WTC11 (cell line): Measurements from ENCODE around the gene ADGRL3.

ENCODE experiments used
- CREM ChIP-seq: sonication (generic); formaldehyde crosslinking; IDR thresholded peaks from 2 replicates; pipeline ENCODE4 v1.8.1; 2022; ENCODE audit warnings: mild to moderate bottlenecking, missing genetic modification reagents, moderate library complexity
- CTCF ChIP-seq: fragments of 200-600 bp; IDR thresholded peaks from 2 replicates; pipeline ENCODE4 v1.8.0; 2022; ENCODE audit warnings: antibody characterized with exemption
- ETV6 ChIP-seq: sonication (generic); formaldehyde crosslinking; IDR thresholded peaks from 2 replicates; pipeline ENCODE4 v1.8.1; 2022; ENCODE audit warnings: mild to moderate bottlenecking, missing genetic modification reagents
- FOXK1 ChIP-seq: sonication (generic); formaldehyde crosslinking; IDR thresholded peaks from 2 replicates; pipeline ENCODE4 v1.8.0; 2022; ENCODE audit warnings: mild to moderate bottlenecking, moderate library complexity, missing genetic modification reagents
- IRF2 ChIP-seq: sonication (generic); formaldehyde crosslinking; IDR thresholded peaks from 2 replicates; pipeline ENCODE4 v1.8.0; 2022; ENCODE audit warnings: low read depth, missing genetic modification reagents, borderline replicate concordance
- NFATC4 ChIP-seq: fragments of 250-450 bp; sonication (Bioruptor Pico); IDR thresholded peaks from 2 replicates; pipeline ENCODE4 v1.9.0; 2021; ENCODE audit warnings: mild to moderate bottlenecking
- NR2C2 ChIP-seq: sonication (generic); formaldehyde crosslinking; IDR thresholded peaks from 2 replicates; pipeline ENCODE4 v1.8.0; 2022; ENCODE audit warnings: mild to moderate bottlenecking, missing genetic modification reagents
- SP1 ChIP-seq: sonication (generic); formaldehyde crosslinking; conservative IDR thresholded peaks from 2 replicates; pipeline ENCODE4 v1.8.1; 2022; ENCODE audit warnings: missing genetic modification reagents
- USF2 ChIP-seq: sonication (generic); formaldehyde crosslinking; IDR thresholded peaks from 2 replicates; pipeline ENCODE4 v1.8.1; 2023; ENCODE audit warnings: mild to moderate bottlenecking, missing genetic modification reagents, moderate library complexity
- ZBTB21 ChIP-seq: sonication (generic); formaldehyde crosslinking; IDR thresholded peaks from 2 replicates; pipeline ENCODE4 v1.8.1; 2023; ENCODE audit warnings: mild to moderate bottlenecking, missing genetic modification reagents, borderline replicate concordance

- TF ChIP-seq CTCF = no peak
- no peak for TF ChIP-seq IRF2 (CRISPR knock-in tag)
- TF ChIP-seq FOXK1 (CRISPR knock-in tag) = no peak
- TF ChIP-seq ZBTB21 = no peak
- no peak for TF ChIP-seq NR2C2 (CRISPR knock-in tag)
- no peak for TF ChIP-seq USF2
- TF ChIP-seq CREM (CRISPR knock-in tag) = no peak
- no peak for TF ChIP-seq ETV6 (CRISPR knock-in tag)
- TF ChIP-seq SP1 = no peak
- TF ChIP-seq NFATC4 = no peak
Measured at GRCh38 chr4:61992351-61992750, 792.2 kb downstream of the ADGRL3 start.
